GM19455 (cell line): ENCODE measurements around the gene MRPL21.
"Not testable (repeated sequence)": the region's sequence is repeated elsewhere in the genome, so short reads cannot be mapped to it uniquely, and the experiment has no call there.

Source experiments
- ATAC-seq: cut with Tn5 transposase; IDR thresholded peaks from one replicate; pipeline ENCODE4 v1.9.1; 2021; ENCODE audit not compliant: unreplicated experiment

Gene MRPL21

GRCh38 chr11:68913188-68913587 lies 9.6 kb upstream of the MRPL21 start:
- ATAC-seq: no peak

DNA sequence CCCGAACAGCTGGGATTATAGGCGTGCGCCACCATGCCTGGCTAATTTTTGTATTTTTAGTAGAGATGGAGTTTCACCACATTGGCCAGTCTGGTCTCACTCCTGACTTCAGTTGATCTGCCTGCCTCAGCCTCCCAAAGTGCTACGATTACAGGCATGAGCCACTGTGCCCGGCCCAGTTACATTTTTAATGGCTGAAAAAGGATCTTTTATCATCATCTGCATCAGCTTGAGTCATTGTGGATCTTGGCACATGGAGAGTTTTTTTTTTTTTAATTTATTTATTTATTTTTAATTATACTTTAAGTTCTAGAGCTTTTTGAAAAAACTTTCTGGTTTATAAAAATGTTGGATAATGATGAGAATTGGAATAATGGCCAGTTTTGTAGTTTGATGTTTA lies 8.6 kb upstream of the MRPL21 start:
- ATAC-seq: no peak

DNA sequence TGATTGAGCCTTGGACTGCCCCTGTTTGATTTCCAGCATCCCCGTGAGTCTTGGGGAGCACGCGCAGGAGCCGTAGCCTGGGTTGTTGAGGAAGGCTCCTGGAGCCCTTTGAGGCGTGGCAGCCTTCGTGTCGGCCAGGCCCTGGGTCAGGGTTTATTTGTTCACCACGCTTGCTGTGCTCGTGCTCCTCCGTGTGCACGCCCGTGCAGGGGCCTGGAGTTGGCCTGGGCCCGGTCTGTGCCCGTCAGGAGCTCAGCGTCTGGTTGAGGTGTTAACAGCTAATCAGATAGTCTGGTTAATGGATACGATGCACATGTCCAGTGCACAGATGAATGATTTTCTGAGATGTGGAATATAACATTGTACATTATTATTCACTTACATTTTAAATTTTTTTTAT lies 8.1 kb upstream of the MRPL21 start:
- ATAC-seq: no peak

GRCh38 chr11:68910965-68911364 lies 7.3 kb upstream of the MRPL21 start:
- ATAC-seq: no peak

- no peak for ATAC-seq
These were observed 4.6 kb upstream of the MRPL21 start for GRCh38 chr11:68908273-68908672.

DNA sequence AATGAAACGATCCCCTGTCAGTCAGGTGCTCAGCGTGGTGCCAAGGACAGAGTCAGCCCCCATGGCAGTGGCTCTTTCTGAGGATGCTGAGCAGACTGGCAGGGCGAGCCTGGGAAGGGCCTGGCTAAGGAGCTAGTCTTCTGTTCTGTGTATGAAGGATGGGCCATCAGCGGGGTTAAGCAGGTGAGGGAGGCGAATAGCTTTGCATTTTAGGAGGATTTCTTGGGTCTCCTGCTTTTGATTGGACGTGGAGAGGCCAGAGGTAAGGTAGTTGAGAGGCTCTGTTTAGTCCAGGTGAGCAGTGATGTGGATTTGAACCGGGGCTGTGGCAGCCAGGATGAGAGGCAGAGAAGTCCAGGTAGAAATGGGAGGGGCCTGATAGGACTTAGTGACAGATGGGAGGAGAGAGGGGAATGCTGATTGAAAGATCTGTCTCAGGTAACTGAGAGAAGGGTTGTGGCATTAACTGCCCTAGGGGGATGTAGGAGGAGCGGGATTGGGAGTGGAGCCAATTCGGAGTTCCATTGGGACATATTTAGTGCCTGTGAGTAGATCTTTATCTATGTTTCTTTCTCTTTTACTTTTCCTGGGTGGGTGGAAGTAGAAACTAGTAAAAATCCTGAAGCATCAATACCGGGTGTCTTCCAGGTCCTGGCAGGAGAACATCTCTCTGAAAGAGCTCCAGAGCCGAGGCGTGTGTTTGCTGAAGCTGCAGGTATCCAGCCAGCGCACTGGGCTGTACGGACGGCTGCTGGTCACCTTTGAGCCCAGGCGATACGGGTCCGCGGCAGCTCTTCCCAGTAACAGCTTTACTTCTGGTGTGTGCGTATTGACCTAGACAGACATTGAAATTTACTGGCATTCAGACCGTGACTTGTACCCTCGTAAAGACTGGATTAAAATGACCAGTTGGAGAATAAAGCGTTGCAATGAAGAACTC lies 2.1 kb upstream of the MRPL21 start:
- ATAC-seq: no peak

DNA sequence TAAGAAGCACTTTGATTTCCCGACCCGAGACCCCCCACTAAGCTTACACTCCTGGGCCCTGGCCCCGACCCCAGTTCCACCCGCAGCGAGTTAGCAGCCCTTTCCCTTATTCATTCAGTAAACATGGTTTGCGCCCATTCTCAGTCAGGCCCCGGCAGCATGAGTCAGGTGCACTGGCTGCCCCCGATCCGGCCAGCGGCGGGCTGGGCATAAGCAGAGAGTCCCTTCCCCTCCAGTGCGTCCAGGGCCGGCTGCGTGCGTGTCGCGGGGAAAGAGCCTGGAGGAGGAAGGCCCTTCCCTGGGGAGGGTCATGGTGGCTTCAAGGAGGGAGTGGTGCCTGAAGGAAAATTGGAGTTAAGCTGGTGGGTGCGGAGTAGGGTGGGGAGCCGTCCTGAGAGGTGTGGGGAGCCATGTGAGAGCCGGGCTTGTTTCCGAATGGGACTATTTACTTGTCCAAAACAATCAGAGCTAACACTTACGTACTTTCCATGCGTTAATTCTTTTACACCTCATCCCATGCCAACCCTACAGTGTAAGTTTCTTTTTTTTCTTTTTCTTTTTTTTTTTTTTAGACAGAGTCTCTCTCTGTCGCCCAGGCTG lies 716 bp upstream of the MRPL21 start:
- peak; percentile 13 for ATAC-seq

GRCh38 chr11:68900835-68901381 lies 2.7 kb downstream of the MRPL21 start:
- ATAC-seq: no peak

DNA sequence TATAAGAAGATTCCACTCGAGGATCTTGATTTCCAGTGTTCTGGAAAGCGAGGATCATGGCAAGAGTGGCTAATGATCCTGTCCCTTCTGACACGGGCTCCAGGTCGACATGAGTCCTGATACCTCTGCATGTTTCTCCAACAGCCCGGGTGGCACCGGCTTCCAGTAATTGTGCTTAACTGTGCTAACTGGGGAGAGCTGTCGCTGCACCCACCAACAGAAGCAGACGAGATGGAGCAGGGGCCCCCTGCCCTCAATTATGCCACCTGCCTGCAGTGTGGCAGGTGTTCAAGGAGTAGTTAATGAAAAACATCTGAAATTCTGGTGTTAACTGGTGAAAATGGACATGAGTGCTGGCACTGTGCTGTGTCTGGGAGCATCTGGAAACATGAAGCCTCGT lies 6.2 kb downstream of the MRPL21 start:
- ATAC-seq: no peak

- no peak for ATAC-seq
These were observed 7.3 kb downstream of the MRPL21 start for GRCh38 chr11:68896171-68896959.

DNA sequence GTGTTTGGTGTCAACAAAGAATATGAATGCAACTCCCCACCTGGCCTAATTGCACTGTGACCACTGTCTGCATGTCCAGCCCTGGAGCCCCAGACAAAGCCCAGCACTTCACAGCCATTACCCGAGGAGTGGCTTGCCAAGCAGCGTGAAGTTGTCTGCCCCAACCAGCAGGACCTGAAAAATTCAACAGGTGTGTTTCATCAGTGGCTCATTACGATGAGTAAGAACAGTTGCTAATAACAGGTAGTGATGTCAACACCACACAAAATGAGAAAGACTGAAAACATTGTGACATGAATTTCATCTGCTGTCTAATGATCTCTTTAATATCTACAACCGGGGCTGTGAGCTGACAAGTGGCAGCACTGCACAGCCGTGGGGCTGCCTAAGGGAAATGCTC lies 10.3 kb downstream of the MRPL21 start:
- no peak for ATAC-seq

- no peak for ATAC-seq
These were observed 11.1 kb downstream of the MRPL21 start for GRCh38 chr11:68892576-68892975.

GRCh38 chr11:68891351-68891948 lies 12.2 kb downstream of the MRPL21 start:
- no peak for ATAC-seq

GRCh38 chr11:68890490-68891231 lies 13.0 kb downstream of the MRPL21 start:
- ATAC-seq: no peak

- ATAC-seq: no peak
These were observed 13.6 kb downstream of the MRPL21 start for GRCh38 chr11:68889948-68890446.

- not testable (repeated sequence) for ATAC-seq
These were observed 18.8 kb downstream of the MRPL21 start for GRCh38 chr11:68884827-68885226.

- no peak for ATAC-seq
These were observed 21.2 kb downstream of the MRPL21 start for GRCh38 chr11:68882391-68882790.

DNA sequence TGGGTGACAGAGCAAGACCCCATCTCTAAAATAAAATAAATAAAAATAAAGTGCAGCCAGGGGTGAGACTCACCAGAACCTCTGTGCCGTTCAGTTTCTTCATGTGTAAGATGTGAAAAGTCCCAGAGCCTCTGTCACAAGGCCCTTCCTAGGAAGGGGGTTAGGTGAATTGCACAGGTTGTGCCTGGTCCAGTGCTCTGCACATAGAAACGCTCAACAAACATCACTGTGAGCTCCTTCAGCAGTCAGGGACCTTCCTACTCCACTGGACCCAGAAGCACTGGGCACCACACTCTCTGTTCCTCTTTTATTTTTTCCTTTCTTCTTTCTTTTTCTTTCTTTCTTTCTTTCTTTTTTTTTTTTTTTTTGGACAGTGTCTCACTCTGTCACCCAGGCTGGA lies 22.3 kb downstream of the MRPL21 start:
- ATAC-seq: no peak

DNA sequence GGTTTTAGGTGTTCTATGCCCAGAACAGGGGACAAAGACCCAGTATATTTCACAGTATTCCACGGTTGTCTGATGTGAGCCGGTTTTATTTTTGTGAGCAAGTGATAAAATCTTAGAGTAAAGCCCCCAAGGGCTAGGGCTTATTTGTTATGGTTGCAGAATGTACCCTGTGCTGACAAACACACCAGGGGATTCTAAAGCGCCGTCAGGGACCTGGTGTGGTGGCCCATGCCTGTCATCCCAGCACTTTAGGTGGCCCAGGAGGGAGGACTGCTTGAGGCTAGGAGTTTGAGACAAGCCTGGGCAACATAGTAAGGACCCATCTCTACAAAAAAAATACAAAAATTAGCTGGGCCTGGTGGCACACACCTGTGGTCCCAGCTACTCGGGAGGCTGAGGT lies 22.8 kb downstream of the MRPL21 start:
- ATAC-seq: no peak

DNA sequence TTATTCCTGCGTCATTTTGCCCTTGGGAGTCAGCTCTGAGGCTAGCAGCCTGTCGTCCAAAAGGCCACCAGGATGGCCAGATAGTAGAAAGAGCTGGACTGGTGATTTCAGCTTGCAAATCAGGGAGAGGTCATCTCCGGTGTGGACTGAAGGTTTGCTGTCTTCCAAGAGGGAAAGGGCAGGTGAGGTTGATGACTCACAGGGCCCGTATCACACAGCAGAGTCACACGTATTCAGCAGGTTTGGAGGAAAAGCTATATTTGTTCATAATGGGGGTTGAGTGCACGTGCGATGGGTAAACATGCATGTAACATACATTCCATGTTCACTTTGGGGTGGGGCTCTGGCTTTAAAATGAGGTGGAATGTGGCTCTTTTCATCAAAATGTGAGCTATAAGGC lies 25.6 kb downstream of the MRPL21 start:
- ATAC-seq: no peak
